HG02571 (cell line): Measurements from ENCODE around the gene DIO1.

Experiments
- ATAC-seq: cut with Tn5 transposase; IDR thresholded peaks from one replicate; pipeline ENCODE4 v1.9.1; 2021; ENCODE audit warnings: mild to moderate bottlenecking, moderate library complexity; ENCODE audit not compliant: unreplicated experiment

The DIO1 gene

DNA sequence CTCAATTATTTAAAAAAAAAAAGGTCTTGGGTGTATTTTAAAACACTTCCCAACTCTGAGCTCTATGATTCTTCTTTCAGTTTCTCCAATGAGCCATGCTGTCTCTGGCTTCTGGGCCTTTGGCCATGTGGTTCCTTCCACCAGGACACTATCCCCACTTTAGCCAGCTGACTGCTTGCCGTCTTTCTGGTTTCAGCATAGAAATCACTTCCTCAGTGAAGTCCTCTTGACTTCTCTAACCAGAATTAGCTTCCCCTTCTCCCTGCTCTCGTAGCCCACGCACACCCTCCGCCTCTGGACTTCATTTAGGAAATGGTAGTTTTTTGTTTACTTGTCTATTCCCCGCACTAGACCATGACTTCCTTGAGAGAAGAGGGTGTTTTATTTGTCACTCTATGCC lies 1.1 kb upstream of the DIO1 start:
- ATAC-seq, result no peak

DNA sequence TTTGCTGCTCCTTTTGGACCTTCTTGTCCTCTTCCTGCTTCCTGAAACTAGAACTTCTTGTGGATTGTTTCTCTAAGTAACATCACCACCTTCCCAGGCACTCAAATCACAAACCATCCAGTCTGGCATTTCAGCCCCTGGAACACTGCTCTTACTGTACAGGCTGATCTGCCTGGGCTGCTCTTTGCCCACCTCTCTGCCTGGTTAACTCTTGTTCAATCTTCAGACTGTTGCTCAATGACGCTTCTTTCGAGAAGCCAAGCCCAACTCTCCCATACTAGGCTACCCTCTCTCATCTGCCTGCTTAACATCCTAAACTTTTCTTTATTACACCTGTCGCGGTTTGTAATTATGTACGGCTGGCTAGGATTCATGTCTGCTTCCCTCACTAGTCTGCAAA lies 657 bp downstream of the DIO1 start:
- no peak for ATAC-seq

DNA sequence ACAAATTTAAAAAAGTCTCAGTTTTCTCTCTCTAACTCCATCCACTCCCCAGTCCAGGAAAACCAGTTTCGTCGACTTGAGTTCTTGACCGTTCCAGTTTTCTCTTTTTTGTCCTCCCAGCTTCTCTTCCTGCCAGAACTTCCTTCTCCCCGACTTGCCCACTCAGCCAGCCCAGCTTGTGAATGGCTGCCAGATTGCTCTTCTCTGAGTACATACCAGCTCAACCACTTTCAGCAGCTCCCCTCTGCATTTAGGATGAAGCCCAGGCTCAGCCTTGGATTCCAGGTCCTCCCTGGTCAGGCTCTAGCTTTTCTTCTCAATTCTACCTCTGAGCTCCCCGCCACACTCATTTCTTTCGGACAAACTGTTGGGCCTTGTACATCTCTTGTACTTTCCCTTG lies 1.4 kb downstream of the DIO1 start:
- no peak for ATAC-seq

DNA sequence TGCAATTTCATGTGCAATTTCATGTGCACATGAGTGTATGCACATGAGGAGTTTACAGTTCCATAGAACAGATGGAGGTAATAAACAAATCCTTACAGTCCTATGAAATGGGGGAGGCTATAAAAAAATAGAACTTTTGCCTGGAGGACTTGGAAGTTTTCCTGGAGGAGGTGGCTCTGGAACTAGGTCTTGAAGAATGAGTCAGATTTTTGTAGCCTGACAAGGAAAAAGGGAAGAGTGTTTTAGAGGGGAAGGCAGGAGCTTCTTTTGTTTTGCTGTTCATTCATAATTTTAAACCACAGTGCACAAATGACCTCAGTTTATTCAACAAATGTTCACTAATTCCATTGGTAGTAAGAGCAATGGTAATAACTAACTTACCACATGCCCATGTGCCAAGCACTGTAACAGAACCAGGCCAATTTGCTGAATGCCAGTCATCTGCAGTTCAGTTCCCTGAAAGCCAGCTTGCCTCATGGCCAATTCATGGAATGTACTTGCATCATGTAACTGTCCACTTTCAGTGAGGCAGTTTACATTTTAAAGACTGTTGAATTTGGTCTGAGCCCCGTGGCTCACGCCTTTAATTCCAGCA lies 2.7 kb downstream of the DIO1 start:
- no peak for ATAC-seq

DNA sequence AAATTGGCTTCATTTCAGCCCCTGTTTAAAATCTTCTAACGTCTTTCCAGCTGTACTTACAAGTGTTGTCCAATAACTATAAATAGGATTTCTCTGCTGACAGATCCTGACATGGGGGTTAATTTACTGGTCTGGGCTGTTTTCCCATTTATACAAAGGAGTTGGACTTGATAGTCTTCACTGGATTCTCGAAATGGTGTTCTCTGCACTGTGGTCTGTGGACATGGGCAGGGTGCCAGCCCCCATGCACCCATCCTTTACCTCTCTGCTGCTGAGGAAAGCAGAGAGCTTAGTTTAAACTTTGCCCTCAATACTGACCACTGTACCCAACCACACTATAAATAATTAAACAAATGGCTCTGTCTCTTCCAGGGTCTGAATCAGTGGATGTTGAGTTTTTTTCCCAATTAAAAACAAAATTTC lies 5.2 kb downstream of the DIO1 start:
- ATAC-seq, result no peak

DNA sequence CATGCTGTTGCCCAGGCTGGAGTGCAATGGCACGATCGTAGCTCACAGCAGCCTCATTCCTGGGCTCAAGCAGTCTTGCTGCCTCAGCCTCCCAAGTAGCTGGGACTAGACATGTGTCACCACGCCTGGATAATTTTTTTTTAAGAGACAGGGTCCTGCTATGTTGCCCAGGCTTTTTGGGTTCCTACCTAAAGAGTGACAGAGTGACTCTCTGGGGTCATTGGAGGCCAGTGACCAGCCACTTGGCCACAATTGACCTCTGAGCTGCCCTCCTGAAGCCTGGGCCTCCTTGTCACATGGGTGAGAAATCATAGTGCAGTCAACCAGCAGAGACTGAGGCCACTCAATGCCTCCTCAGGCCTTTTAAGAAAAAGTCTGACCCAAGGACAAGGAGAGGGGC lies 5.7 kb downstream of the DIO1 start:
- ATAC-seq, result no peak

DNA sequence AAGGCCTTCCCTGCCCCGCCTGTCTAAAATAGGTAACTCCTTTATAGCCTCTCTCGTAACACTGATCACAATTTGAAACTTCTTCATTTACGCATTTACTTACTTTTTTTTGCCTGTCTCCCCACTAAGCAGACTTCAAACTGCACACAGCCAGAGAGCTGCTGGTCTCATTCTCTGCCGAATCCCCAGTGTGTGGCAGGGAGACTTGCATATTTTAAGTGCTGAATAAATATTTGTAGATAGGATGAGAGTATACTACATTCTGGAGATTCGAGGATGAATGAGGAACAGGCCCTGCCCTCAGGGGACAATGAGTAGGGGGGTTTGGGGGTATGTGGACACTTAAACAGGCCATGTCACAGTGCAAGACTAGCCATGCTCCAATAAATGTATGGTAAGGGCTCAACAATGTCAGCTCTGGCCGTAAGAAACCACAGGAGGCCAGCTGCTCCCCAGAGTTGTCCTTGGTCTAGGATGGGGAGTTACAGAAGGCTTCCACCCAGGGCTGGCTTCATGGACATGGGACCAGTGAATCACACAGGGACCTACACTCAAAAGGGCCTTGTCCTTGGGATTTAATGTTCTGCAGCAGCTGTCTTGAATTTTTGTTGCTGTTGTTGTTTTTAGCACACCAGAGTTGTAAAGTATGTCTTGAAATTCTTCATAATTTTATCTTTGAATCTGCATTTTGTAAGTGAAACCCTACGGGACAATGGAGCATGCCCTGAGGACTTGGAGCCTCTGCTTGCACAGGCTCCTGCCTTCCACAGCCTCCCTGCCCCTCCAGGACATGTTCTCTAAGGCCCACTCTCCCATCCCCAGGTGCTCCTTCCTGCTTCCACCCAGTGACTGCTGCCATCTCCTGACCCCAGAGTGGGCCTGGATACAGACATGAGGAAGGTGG lies 8.5 kb downstream of the DIO1 start:
- ATAC-seq, result no peak

DNA sequence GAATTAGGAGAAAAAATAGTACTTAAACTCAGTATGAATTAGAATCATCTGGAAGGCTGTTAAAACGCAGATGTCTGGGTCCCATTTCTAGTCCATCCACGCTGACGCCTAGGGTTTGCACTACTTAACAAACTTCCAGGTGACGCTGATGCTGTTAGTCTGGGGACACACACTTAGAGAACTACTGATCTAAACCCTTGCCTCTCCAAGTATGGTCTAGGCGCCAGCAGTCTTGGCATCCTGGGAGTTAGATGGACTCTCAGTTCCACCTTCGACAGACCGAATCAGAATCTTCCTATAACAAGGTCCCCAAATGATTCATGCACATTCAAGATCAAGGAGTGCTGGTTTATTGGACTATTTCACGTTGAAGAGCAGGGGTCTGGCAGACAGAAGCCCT lies 11.5 kb downstream of the DIO1 start:
- no peak for ATAC-seq

DNA sequence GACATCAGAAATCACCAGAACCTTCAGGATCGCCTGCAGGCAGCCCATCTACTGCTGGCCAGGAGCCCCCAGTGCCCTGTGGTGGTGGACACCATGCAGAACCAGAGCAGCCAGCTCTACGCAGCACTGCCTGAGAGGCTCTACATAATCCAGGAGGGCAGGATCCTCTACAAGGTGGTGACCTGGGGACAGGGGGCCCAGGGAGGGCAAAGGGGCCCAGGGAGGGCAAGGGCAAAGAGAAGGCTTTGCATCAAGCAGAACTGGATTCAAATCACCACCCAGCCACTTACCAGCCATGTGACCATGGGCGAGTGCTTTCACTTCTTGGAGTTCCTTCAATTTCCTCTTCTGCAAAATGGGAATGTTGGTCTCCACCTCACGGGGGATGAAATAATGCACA lies 12.1 kb downstream of the DIO1 start:
- ATAC-seq, result no peak

DNA sequence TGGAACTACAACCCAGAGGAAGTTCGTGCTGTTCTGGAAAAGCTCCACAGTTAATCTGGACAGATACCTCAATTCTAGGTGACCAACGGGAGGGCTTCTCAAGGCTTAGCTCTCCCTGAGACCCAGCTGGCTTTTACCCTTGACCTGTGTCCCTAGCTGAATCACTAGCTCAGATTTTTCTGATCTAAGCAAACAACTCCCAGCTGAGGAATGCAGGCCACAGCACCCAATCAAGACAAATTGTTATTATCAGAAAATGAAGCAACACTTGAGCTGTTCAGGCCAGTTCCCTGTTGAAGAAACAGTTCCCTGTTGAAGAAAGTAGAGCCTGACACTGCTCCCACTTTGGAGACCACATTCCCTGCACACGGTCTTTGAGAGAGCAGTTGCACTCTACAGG lies 16.0 kb downstream of the DIO1 start:
- ATAC-seq, result no peak

DNA sequence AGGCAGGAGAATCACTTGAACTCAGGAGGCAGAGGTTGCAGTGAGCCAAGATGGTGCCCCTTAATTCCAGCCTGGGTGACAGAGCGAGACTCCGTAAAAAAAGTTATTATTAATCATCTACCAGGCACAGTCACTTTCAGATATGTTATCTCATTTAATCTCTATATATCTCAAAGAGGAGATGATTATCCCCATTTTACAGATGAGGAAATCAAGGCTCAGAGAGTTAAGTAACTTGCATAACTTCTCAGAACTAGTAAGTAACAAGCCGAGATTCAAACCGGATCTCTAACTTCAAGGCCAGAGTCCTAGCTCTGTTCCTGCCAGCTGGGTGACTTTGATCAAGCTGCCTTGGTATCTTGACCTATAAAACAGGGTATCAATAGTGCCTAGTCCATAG lies 17.5 kb downstream of the DIO1 start:
- ATAC-seq, result no peak

DNA sequence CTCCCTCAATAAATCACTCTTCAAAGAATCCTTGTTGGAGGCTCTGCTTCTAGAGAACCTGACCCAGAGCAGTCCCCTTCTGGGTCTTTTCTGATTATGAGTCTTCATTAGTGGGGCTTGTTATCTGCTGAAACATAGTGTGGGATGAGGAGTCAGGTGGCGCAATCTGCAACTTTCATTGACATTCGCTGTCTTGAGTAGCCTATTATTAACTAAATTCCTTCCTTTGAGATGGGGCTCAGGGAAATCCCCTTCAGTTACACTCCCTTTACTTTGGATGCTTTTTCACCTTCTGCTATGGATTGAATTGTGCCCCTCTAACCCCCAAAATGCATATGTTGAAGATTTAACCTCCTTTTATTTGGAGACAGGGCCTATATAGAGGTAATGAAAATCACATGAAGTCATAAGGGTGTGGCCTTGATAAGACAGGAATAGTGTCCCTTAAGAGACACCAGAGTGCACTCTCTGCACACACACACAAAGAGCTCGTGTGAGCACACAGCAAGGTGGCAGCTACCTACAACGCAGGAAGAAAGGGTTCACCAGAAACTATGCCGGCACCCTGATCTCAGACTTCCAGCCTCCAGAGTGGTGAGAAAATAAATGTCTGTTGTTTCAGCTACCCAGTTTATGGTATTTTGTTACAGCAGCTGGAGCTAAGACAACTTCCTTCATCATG lies 19.5 kb downstream of the DIO1 start:
- ATAC-seq, result no peak

DNA sequence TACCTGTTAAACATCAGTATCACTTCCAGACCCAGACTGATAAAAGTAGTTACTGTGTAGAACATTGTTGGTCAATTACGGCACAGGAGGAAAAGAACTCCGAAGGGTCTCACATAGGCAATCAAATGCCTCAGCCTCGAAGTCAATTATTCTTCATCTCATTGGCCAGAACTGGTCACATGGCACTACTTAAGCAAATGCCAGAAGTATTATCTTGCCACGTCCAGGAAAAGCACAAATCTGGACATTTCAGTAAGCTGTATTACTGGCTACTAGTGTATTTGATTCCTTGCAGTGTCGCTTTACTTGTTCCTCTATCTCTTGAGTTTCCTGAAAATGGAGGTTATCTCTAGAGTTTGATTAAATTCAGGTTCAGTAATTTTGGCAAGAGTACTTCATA lies 24.4 kb downstream of the DIO1 start:
- no peak for ATAC-seq

DNA sequence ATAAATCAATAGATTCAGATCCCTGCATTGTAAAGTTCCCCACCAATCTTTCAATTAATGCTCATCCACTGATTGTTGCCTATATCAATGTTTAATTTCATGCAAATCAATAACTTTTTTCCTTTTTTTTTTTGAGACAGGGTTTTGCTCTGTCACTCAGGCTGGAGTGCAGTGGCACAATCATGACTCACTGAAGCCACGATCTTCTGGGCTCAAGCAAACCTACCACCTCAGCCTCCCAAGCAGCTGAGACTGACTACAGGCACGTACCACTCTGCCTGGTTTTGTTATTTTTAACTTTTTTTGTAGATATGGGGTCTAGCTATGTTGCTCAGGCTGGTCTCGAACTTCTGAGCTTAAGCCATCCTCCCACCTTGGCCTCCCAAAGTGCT lies 25.7 kb downstream of the DIO1 start:
- no peak for ATAC-seq

DNA sequence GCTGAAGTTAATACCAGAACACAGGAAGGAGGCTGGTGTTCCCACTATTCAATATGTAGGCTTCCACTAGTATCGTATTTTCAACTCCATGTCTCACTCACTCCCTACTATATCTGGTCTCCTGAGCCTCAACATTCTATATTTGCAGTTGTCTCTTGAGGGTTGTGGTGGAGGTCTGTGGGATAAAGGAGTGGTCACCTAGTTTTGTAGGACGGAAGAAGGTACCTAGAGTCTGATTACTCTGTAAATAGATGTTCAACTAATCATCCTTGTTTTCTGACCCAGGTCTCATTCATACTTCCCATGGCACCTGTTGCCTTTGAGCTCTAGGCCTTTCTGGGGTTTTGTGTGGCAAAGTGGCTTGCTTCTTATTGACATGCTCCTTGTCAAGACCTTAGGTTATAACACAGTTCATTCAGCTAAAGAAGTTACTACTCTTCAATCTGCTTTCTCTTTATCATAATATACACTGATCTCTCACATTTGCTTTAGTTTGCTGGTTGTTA lies 33.4 kb downstream of the DIO1 start:
- no peak for ATAC-seq

DNA sequence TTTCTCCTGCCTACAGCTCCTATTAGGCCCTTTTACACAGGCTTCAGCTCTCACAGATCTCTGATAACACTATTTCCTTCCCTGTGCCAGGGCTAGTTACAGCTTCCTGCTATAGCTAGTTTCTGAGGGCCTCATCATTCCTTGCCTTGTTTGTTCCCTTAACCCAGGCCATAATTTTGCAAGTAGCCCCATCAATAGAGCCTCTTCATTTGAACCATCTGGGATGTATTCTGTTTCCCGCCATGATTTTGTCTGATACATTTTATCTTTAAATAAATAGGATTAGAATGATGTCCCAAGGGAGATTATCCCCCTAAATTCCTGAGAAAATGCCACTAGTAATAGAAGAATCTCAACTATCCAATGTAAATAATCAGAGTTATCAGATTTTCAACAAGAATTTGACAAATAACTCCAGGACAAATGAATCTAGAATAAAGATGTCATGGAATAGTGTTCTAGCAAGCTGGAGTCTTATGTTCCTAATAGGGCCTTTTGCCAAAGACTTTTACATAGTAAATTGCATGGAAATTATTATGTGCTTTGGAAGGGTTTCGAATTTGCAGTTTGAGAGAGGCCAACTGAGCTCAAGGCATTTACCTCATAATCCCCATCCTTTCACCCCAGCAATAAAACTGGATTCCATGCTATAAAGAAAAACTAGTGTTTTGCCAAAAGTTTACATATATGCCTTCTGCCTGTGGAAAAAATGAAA lies 35.4 kb downstream of the DIO1 start:
- no peak for ATAC-seq

DNA sequence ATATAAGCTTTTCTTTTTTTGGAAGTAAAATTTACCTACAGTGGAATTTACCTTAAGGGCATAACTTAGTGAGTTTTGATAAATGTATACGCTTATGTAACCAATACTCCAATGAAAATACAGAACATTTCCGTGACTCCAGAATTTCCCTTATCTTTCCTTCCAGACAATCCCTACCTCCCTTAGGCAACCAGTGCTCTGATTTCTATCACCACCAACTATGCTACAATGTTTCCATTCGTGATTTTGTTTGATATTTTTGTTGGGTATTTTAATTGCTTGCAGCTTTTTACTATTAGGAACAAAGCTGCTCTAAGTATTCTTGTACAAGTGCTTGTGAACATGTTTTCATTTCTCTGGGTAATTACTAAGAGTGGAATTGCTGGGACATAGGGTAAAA lies 36.9 kb downstream of the DIO1 start:
- ATAC-seq, result no peak

DNA sequence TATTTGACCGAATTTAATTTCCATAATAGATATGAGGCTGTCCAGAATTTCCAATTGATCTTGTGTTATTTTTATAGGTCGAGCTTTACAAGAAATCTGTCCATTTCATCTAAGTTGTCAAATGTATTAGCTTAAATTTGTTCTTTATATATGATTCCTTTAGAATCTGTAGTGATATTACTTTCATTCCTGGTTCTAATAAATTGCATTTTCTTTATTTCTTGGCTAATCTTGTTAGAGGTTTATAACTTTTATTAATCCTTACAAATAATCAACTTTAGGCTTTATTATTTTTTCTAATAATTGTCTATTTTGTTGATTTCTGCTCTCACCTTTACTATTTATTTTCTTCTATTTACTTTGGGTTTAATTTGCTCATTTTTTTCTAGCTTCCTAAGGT lies 37.5 kb downstream of the DIO1 start:
- ATAC-seq, result no peak

DNA sequence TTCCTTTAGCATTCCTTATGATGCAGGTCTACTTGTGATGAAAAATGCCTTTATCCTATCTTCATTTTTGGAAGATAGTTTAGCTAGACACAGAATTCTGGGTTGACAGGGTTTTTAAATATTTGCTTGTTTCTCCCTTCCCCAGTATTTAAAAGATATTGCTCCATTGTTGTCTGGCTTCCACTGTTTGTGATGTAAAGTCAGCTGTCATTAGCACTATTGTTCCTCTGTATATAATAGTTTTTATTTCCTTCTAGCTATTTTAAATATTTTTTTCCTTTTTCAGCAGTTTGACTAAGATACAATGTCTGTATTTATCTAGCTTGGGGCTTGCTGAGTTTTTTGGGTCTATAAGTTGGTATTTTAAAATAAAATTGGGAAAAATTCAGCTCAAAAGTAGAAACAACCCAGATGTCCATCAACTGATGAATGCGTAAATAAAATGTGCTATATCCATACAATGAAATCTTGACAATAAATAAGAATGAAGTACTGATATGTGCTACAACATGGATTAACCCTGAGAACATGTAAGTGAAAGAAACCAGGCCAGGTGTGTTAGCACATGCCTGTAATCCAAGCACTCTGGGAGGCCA lies 40.3 kb downstream of the DIO1 start:
- ATAC-seq, result no peak

DNA sequence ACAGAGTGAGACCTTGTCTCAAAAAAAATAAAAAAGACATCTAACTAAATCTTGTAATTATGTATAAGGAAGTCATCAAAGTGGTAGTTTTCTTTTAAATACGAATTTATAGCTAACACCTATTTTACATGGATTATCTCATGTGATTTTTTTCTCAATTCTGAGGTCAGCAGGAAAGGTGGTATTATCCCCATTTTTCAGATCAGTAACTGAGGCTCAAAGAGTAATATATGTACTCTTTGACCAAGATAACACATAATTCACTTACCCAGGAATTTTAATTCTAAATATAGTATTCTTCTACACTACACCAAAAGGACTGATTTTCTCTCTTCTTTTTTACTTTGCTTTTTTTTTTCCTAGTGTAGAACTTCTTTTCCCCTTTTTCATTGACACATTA lies 42.4 kb downstream of the DIO1 start:
- ATAC-seq, result no peak
